GM19023 (cell line): Measurements from ENCODE around the gene ASTN2.
"Not testable (repeated sequence)": the region's sequence is repeated elsewhere in the genome, so short reads cannot be mapped to it uniquely, and the experiment has no call there.

ENCODE experiments used
- ATAC-seq: cut with Tn5 transposase; IDR thresholded peaks from one replicate; pipeline ENCODE4 v1.9.1; 2021; ENCODE audit warnings: mild to moderate bottlenecking, moderate library complexity; ENCODE audit not compliant: unreplicated experiment

Gene ASTN2

DNA sequence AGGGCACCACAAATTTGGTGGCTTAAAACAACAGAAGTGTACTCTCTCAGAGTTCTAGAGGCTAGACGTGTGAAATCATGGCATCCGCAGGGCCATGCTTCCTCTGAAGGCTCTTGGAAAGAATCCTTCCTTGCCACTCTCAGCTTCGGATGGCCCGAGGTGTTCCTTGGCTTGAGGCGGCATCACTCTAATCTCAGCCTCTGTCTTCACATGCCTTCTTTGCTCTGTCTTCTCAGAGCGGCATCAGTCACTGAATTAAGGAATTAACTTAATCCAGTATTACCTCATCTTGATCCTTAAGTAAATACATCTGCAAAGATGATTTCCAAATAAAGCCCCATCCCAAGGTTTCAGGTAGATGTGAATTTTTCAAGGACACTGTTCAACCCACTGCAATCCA lies 938.9 kb downstream of the ASTN2 start:
- no peak for ATAC-seq

DNA sequence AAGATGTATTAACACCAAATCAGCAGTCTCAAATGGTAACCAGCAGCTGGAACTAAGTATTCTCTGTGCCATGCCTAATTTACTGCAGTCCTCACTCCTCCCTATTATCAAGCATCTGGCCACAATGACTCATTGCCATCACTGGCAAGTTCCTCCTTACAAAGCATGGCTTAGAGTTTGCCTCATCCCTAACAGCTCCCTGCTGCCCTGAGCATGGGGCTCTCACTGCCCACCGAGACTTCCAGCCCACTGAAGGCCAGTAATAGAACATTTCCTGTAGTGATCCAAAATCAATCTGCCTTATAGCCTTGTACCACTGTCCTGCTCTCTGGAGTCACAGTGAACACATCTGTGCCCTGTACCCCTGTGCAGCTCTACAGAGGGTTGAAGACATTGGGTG lies 939.7 kb downstream of the ASTN2 start:
- no peak for ATAC-seq

DNA sequence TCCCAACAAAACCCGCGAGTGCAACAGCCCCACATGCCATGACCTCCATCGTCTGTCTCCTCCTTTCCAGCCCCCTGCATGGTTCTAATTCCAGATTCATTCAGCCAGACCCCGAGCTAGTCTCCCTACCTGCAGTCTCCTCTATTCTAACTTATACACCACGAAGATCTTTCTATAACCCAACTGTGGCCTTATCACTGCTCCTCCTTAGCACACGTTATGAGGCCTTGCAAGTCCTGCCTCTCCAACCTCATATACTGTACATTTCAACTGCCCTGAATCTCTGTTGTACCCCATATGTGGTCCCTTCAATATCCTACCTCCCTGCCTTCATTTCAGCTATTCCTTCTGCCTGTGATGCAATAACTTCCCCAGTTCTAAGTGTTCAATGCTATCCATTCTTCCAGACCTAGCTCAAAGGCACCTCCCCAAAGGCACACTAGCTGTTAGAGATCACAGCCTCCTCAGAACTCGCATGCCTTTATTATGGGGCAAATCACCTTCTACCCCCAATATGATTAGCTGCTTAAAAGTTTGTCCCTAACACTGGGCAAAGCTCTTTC lies 942.8 kb downstream of the ASTN2 start:
- ATAC-seq = no peak

DNA sequence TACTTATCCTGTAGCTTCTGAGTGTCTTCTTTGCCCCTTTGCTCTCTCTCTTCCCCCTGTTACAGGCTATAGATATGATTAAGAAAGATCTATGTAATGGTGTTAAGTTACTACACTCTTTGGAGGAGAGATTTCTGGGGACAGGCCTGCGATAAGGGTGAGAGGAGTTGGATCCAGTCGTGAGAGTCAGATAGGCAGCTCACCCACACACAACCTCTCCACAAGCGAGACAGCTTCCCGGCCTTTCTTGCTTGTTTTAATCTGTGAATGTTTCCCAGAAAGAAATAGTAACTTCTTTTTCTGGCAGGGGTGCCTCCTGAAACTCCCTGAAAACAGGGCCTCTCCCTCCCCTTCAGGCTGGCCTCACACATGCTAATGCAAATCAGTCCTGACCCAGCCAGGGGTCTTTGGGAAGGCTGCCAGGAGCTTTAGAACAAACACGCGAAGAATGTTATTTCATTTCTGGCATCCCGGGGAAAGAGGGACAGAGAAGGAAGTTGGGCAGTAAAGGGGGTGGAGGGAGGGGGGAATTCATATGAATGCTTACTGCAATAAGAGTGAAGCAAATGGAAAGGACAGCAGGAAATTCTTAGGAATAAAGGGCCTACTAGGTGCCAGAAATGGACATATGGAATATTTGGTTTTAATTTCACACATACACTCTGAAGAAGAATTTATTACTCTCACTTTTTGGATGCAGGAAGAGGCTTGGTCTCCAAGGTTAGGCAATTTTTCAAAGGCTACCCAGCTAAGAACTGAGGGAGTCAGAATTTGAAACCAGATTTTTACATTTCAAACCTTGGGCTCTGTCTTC lies 943.6 kb downstream of the ASTN2 start:
- ATAC-seq = no peak

DNA sequence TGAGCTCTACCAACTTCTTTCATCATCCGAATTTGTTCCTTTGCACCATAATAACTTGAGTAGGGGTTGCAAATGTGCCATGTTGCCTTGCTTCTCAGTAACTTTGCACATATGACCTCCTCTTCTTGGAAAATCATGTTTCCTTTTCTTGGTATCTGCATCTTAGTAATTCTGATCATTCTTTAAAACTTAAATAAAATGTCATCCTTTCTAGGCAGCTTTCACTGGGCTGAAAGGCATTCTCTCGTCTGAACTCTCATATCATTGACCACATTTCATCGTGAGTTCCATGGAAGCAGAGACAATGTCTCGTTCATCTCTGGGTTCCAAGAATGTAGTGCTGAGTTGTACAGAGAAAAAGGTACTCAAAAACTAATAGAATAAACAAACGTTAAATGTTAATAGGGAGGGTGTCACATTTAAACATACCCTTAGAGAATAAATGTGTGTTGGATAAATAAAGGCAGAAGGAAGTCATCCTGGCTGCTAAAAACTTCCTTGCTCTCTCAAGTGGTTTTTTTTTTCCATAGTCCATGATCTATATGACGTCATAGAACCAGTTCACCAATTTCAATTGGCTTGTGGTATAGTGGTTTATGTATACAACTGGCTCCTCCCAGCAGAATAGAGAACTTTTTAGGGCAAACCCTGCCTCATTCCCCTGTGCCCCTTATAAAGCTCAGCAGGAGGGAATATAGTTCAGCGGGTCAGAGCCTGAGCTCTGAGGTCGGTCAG lies 945.9 kb downstream of the ASTN2 start:
- ATAC-seq = no peak

DNA sequence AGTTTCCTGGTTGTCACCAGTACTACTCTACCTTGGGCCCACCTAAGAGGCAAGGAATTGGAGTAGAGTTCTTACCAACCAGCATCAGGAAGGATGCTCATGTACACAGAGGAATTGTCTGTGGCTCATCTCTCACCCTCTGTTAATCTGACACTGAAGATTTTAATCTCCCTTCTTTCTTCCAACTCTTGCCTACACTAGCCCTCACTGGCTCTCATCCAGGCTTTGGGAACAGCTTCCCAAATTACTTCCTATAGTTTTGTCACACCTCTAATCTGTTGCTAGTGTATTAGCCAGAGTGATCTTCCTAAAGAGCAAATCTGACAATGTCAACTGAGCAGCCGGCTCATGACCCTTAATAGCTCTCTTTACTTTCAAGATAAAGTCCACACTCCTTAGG lies 946.5 kb downstream of the ASTN2 start:
- no peak for ATAC-seq

DNA sequence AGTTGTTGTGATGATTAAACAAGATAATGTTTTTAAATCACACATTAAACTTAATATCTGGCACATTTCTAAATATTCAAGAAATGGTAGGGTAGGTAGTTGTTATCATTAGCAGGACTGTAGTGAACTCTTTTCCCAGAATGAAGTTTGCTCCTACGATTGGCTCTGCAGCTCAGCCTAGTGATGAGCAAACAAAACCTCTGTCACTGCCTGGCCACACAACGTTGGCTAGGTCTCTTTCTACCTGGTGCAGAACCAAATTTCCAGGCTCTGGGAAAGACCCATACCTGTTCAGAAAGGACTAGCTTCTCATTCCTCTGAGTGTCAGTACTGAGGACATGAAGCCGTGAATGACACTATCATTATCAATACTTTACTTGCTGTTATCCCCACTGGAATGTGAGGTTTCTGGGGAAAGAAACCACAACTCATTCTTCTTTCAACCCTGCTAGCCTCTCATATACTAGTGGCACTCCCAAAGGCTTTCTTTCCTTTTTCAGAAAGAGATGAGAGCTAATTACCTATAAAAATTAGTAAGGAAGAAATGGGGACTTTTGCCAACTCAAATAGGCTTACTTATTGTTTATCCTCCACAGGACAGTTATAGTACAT lies 947.0 kb downstream of the ASTN2 start:
- no peak for ATAC-seq

DNA sequence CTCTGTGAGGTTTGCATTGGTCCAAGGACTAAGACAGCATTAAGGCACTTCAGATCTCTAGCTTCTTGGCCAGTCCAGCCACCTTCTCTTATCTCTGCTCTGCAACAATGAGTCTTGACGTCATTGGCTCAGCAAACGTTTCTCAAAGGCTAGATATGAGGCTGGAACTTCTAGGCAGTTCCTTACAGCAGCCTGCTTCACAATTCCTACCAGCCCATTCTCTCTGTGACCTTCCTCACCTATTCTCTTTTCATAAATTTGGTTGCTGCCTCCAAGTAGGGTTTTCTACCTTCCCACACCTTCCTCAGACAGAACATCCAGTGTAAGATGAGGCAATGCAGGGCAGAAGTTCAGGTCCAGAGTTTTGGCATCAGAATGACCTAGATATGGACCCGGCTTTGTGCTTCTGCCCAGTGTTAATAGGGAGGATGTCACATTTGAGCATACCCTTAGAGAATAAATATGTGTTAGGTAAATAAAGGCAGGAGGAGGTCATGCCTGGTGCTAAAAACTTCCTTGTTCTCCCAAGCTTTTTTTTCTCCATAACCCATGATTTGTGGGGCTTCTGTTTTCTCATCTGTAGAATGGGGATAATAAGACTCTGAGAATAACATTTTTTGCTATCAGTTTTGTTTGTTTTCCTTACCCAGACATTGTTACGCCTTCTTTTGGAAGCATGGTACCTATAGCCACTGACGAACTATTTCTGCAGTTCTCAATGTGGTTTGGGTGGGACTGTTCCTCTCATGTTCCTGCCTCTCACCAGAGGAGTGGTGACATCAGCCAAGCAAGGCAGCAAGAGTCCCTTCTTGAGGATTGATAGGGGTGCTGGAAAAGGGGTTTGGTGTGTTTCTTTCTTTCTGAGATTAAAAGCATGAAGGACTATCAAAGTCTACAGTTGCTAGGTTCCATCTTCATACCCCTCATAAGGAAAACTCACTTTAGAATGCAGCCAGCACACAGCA lies 948.3 kb downstream of the ASTN2 start:
- ATAC-seq = no peak

DNA sequence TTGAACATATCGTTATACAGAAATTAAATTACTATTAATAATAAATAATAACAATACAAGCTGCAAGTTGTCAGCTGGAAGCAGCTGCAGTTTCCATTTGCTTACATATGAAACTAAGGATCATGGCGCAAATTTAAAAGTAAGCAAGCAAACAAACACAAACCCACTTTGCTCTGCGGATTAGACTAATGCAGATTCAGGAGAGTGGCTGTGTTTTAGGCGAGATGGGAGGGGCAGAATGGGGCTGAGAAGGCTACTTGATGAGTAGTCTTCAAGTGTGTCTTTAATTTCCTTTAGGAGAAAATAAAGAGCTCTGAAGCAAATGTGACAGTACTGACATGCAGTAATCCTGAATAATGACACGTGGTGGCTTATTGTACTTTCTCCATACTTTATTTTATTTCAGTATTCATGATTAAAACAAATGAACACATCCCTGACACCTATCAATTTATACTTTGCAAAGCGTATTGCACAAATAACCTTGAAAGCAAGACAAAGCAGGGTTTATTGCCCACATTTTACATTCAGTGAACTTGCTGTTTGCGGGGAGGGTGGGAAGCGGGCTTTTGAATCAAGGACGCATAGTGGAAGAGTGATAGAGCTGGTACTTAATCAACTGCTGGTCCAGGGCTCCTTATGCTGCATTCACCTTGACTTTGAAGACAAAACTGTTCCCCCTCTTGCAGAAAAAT lies 949.1 kb downstream of the ASTN2 start:
- ATAC-seq = no peak

DNA sequence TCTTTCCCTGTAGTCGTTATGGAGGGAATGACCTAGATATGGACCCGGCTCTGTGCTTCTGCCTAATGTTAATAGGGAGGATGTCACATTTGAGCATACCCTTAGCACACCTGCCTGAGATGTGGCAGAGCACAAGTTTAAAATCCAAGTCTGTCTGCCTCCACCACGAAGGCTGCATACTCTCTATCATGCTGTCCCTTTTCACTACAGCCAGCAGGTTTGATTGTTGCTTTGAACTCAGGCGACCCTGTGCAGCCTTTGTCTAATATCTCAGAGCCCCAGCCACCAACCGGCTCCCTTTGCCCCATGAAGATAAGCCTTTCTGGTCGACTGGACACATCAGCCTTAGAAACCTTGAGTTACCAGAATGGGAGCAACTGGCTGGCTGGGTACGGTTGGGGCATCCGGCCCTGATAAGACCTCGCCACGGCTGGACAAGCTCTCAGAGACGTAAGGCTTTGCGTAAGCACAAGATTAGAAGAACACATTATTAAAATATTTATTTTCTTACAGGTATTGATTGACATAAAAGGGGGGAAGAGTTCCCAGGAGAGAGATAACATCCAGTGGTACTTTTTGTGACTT lies 949.8 kb downstream of the ASTN2 start:
- ATAC-seq = no peak

DNA sequence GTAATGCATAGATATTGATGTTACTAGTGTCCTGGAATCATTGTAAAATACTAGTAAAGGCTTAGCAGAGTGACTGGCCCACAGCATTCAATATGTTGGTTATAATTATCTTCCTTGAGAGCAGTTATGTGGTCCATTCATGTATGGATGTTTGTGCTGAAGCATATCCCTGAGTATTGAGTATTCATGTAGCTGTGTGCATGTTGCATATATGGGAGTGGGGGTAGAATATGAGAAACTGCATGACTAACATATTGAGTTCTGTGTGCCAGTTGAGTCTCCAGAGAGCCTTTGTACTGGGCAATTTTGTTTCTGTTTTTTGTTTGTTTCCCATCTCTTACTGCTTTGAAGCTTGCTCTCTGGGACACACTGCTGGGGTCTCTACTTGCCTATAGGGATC lies 950.4 kb downstream of the ASTN2 start:
- ATAC-seq = no peak

DNA sequence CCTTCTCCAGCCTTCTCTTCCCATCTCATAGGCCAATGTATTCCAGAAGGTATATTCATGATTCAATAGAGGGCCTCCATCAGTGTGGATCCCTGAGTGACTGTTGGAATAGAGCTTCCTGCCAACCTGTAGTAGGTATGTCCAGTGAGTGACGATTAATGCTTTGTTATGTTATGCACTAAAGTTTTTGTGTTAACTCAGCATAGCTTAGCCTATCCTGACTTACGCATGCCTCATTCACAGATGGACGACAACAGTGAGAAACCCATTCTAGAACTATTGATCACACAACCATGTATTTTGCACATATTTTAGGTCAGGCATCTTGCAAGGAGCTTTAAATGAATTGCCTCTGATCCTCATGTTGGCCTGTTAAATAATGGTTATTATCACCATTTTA lies 953.2 kb downstream of the ASTN2 start:
- ATAC-seq = no peak

DNA sequence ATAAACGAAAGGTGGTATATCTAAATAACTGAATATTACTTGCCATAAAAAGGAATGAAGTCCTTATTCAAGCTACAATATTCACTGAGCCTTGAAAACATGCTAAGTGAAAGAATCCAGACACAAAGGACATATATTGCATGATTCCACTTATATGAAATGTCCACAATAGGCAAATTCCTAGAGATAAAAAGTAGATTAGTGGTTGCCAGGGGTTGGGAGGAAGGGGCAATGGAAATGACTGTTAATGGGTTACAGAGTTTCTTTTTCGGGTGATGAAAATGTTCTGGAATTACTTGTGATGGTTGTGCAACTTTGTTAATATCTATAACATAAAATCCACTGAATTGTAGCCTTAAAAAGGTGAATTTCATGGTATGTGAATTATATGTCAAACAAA lies 954.8 kb downstream of the ASTN2 start:
- ATAC-seq = no peak

DNA sequence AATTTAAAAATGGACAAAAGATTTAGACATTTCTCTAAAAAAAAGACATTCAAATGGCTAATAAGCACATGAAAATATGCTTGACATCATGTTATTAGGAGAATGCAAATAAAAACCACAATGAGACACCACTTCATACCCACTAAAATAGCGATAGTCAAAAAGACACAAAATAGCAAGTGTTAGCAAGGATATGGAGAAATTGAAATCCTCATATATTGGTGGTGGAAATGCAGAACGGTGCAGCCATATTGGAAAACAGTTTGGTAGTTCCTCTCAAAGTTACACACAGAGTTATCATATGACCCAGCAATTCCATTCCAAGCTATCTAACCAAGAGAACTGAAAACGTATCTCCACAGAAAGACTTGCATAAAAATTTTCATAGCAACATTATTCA lies 955.3 kb downstream of the ASTN2 start:
- ATAC-seq = no peak

DNA sequence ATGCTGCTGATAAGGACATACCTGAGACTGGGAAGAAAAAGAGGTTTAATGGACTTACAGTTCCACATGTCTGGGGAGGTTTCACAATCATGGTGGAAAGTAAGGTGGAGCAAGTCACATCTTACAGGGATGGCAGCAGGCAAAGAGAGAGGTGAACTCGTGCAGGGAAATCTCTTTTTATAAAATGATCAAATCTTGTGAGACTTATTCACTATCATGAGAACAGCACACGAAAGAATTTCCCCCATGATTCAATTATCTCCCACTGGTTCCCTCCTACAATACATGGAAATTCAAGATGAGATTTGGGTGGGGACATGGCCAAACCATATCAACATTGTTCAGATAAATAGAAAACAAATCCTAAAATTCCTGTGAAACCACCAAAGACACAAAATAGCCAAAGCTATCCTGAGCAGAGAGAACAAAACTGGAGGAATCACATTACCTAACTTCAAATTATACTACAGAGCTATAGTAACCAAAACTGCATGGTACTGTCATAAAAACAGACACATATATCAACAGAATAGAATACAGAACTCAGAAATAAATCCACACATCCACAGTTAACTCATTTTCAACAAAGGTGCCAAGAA lies 958.3 kb downstream of the ASTN2 start:
- ATAC-seq = no peak

DNA sequence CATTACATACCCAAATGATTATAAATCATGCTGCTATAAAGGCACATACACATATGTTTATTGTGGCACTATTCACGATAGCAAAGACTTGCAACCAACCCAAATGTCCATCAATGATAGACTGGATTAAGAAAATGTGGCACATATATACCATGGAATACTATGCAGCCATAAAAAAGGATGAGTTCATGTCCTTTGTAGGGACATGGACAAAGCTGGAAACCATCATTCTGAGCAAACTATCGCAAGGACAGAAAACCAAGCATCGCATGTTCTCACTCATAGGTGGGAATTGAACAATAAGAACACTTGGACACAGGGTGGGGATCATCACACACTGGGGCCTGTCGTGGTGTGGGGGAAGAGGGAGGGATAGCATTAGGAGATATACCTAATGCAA lies 960.3 kb downstream of the ASTN2 start:
- ATAC-seq = not testable (repeated sequence)

DNA sequence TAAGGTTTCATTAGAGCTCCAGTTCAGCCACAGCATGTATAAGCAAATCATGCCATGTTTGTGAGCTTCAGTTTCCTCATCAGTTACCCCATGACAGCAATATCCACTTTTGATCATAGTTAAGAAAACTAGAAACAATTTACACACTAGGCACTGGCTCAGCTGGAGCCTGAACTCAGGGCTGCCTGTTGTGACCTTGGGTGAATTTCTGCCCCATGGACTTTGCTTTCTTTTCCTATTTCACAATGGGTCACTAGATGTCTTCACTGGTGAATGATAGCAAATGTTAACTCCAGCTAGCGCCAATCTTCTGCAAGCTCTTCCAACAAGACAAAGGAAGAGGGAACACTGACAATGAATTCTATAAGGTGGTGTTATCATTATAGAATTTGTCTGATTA lies 961.1 kb downstream of the ASTN2 start:
- no peak for ATAC-seq

DNA sequence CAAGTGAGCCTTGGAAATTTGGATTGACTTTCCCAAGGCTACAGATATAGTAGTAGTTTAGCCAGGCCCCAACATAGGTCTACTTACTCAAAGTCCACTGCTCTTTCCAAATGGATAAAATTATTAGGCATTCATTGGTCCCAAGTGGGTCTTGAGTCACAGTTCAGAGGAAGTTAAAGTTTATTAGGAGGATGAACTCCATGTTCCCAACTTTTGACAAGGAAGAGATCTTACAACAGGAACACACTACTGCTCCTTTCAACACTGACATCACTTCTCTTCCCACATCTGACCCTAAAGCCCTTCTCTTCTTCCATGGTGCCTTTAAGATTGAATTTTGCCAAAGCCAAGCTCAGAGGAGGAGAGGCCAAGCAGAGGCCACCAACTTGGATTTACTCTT lies 962.2 kb downstream of the ASTN2 start:
- no peak for ATAC-seq

DNA sequence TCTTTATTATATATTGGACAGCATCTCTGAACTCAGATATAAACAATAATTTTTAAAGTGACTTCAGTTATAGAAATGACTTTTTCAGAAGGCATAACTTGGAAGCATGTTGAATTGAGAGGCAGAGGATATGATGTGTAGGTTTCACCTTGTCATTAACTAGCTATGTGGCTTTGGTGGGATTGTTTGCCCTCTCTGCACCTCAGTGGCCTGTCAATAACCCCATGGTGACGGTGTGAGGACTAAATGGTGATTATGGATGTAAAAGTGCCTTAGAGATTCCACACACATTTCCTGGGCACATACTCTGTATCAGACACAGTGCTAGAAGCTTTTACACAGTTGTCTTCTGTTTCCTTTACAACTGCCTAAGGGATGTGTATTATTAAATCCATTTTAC lies 962.6 kb downstream of the ASTN2 start:
- ATAC-seq = no peak
